Duodenal mucosa (tissue), 2 donors: ENCODE results near the gene PAX9.
"Not testable (repeated sequence)": the region's sequence is repeated elsewhere in the genome, so short reads cannot be mapped to it uniquely, and the experiment has no call there.

Experiments
- H3K27ac ChIP-seq: one replicate; pipeline ENCODE4 v1.7.0; 2013; ENCODE audit warnings: low read depth, low read length
- H3K27me3 ChIP-seq, 2 donors: one replicate each; pipeline ENCODE4 v1.7.0; 2013; ENCODE audit warnings: low read length in 2 of 2, control low read depth in 1 of 2; ENCODE audit not compliant: insufficient read depth in 2 of 2, control insufficient read depth in 1 of 2
- H3K36me3 ChIP-seq, 2 donors: one replicate each; pipeline ENCODE4 v1.7.0; 2013; ENCODE audit warnings: low read length in 2 of 2, control low read depth in 1 of 2; ENCODE audit not compliant: insufficient read depth in 2 of 2, control insufficient read depth in 1 of 2
- H3K4me1 ChIP-seq, 2 donors: one replicate each; pipeline ENCODE4 v1.7.0; 2013; ENCODE audit warnings: low read length in 2 of 2, control low read depth in 1 of 2; ENCODE audit not compliant: insufficient read depth in 2 of 2, control insufficient read depth in 1 of 2
- H3K4me3 ChIP-seq, 2 donors: one replicate each; pipeline ENCODE4 v1.7.0; 2013; ENCODE audit warnings: low read length in 2 of 2, low read depth in 1 of 2
- H3K9ac ChIP-seq, 2 donors: one replicate each; pipeline ENCODE4 v1.7.0; 2013; ENCODE audit warnings: low read length in 2 of 2, low read depth in 1 of 2
- H3K9me3 ChIP-seq, 2 donors: one replicate each; pipeline ENCODE4 v1.7.0; 2013; ENCODE audit warnings: low read length in 2 of 2, control low read depth in 1 of 2; ENCODE audit not compliant: control insufficient read depth in 1 of 2

PAX9 gene

GRCh38 chr14:36674659-36675058, 13.0 kb downstream of the PAX9 start:
- Histone ChIP-seq H3K9me3 (no peaks in the 10 kb centered on the region), H3K27me3 (peaks cover 0 to 21% of the 10 kb centered on the region in 2 donors)

DNA sequence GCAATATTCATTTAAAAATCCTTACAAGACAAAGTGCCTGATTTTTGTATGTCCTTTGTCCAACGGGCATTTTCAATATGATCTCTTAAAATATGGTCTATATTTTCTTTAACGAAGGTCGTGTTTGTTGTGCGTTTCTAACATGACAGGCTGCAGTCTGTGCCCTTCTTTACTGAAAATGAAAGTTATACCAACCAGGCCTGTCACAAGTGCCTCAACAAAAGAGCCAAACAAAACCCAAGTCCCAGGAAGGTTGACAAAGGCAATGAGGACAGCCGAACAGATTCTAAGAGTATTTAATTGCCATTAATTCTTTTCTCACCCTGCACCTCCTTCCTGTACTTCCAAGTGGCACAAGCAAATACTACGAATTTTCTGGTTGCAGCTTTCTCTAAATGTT, 13.9 kb downstream of the PAX9 start:
- peaks cover 0 to 18% of the 10 kb centered on the region in 2 donors for H3K27me3 ChIP-seq
- H3K4me1 ChIP-seq: no peaks in the 10 kb centered on the region
- H3K9me3 ChIP-seq: no peaks in the 10 kb centered on the region
- H3K9ac ChIP-seq: no peak overlapping the region
- H3K4me3 ChIP-seq: no peak overlapping the region
- H3K27ac ChIP-seq: no peak overlapping the region
- no peaks in the 10 kb centered on the region for H3K36me3 ChIP-seq

More at GRCh38 chr14:36674659-36675058, 13.0 kb downstream of the PAX9 start:
- Histone ChIP-seq H3K4me3 (no peak overlapping the region), H3K27ac (no peak overlapping the region), H3K4me1 (no peaks in the 10 kb centered on the region), H3K9ac (no peak overlapping the region), H3K36me3 (no peaks in the 10 kb centered on the region)

- Histone ChIP-seq H3K9me3 (no peaks in the 10 kb centered on the region), H3K36me3 (no peaks in the 10 kb centered on the region), H3K9ac (no peak overlapping the region), H3K27ac (no peak overlapping the region), H3K4me3 (no peak overlapping the region), H3K4me1 (no peaks in the 10 kb centered on the region), H3K27me3 (peaks cover 0 to 17% of the 10 kb centered on the region in 2 donors)
These were observed 14.6 kb downstream of the PAX9 start for GRCh38 chr14:36676236-36676635.

- no peaks in the 10 kb centered on the region for H3K4me1 ChIP-seq
- H3K9me3 ChIP-seq: no peaks in the 10 kb centered on the region
- H3K27me3 ChIP-seq: no peaks in the 10 kb centered on the region
- no peak overlapping the region for H3K4me3 ChIP-seq
- H3K9ac ChIP-seq: no peak overlapping the region
- H3K36me3 ChIP-seq: no peaks in the 10 kb centered on the region
- no peak overlapping the region for H3K27ac ChIP-seq
These were observed 20.7 kb downstream of the PAX9 start for GRCh38 chr14:36682338-36682737.

DNA sequence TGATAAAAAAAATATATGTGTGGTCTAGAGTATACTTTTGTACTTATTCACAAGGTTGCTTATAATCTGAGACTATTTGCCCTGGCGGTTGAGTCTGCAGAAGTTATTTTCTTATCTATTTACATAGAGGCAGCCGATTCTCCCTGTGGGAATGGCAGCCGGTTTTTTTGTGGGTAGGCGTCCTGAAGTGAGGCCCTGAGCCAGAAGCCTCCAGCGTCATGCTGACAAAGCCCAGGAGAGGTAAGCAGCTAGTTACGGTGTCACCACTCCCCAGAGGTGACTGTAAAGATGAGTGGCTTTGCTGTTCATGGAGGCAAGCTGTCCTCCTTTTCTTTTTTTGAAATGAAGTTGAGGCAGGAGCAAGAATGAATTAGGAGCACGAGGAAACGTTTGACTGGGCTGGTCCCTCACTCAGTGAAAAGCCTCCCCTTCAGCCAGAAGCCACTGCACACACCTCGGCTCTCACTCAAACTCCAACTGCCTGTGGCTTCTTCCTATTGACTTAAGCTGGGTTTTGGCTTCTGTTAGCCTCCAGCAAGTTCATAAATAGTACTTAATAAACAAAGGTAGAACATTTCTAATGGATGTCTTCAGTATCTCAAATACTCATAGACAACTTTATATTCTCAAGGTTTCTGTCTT, 21.5 kb downstream of the PAX9 start:
- no peaks in the 10 kb centered on the region for H3K9me3 ChIP-seq
- no peak overlapping the region for H3K27ac ChIP-seq
- no peaks in the 10 kb centered on the region for H3K4me1 ChIP-seq
- no peak overlapping the region for H3K9ac ChIP-seq
- no peaks in the 10 kb centered on the region for H3K27me3 ChIP-seq
- H3K36me3 ChIP-seq: no peaks in the 10 kb centered on the region
- no peak overlapping the region for H3K4me3 ChIP-seq

DNA sequence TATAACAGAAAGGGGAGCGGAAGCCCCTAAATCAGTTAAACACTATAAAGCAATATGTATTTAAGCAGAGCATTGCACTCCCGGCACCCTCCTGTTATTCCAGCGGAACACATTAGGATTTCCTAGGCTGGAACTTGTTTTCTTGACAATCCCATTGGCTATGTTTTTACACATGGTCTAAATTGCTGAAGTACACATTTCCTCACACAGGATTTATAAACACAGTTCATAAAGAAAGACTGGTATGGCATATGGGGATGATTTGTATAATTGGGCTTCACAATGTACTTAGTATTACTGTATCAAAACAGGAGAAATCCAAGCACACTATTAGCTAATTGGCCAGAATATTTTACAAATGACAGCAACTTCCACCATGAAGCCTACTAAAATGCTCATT, 23.3 kb downstream of the PAX9 start:
- H3K9ac ChIP-seq: no peak overlapping the region
- no peaks in the 10 kb centered on the region for H3K27me3 ChIP-seq
- no peak overlapping the region for H3K27ac ChIP-seq
- no peaks in the 10 kb centered on the region for H3K36me3 ChIP-seq
- H3K9me3 ChIP-seq: no peaks in the 10 kb centered on the region
- H3K4me3 ChIP-seq: no peak overlapping the region
- no peaks in the 10 kb centered on the region for H3K4me1 ChIP-seq

DNA sequence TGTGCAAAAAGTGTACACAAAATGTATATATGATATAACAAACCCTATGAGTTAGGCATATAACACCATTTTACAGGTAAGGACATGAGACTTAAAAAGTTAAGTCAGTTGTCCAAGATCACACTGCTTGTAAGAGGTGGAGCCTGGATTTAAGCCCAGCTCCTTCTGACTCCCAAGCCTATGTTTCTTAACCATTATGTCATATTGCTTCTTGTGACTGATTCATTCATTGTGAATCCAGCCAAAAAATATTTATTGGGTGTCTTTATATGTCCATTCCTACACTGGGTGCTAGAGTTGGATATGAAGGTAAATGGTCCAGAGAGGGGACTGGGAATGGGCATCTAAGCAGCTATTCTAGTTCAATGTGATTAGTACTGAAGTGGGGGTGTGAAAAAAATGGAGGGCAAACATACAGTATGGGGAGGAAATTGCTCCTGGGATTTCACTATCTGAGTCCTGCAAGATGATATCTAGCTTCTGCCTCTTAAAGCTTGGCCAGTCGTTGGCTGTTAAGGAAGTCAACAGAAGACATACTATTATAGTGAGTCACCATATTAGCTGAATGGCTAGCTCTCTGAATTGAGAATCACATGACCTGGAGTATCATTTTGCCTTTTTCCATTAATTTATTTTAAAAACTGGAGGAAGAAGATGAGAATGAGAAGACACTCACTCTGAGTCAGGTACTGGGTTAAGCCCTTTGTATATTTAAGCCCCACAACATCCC, 28.8 kb downstream of the PAX9 start:
- H3K4me1 ChIP-seq: no peaks in the 10 kb centered on the region
- no peaks in the 10 kb centered on the region for H3K27me3 ChIP-seq
- no peak overlapping the region for H3K9ac ChIP-seq

DNA sequence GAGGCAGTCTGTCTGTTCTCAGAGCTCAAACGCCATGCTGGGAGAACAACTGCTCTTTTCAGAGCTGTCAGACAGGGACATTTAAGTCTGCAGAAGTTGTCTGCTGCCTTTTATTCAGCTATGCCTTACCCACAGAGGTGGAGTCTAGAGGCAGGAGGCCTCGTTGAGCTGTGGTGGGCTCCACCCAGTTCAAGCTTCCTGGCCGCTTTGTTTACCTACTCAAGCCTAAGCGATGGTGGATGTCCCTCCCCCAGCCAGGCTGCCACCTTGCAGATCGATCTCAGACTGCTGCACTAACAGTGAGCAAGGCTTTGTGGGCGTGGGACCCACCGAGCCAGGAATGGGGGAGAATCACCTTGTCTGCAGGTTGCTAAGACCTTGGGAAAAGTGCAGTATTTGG, 37.8 kb downstream of the PAX9 start:
- H3K27me3 ChIP-seq, H3K4me1 ChIP-seq, H3K9ac ChIP-seq, H3K27ac ChIP-seq, H3K4me3 ChIP-seq, H3K36me3 ChIP-seq, H3K9me3 ChIP-seq: not testable (repeated sequence)

More for the DNA sequence above, 28.8 kb downstream of the PAX9 start:
- no peak overlapping the region for H3K27ac ChIP-seq
- H3K9me3 ChIP-seq: no peaks in the 10 kb centered on the region
- no peak overlapping the region for H3K4me3 ChIP-seq
- no peaks in the 10 kb centered on the region for H3K36me3 ChIP-seq

DNA sequence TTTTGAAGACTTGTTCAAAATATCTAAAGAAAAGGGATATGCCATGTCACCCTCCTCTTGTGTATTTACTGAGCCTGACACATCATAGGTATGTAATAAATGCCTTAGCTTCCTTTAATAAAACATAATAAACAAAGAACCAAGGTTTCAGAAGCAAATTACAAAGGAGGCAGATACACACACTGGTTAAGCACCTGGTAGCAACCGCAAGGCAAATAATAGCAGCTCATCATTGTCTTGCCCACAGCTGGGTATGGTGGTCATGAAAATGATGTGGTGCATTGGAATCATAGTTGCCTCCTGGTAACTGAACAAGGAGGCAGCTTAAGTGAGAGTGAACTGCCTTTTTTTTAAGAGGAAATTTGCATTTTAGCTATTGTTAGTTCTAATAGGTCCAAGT, 39.0 kb downstream of the PAX9 start:
- Histone ChIP-seq H3K9ac (no peak overlapping the region), H3K36me3 (no peaks in the 10 kb centered on the region), H3K27me3 (no peaks in the 10 kb centered on the region)

GRCh38 chr14:36701132-36701531, 39.5 kb downstream of the PAX9 start:
- Histone ChIP-seq H3K4me3 (no peak overlapping the region), H3K36me3 (no peaks in the 10 kb centered on the region), H3K9me3 (no peaks in the 10 kb centered on the region), H3K9ac (no peak overlapping the region), H3K27me3 (no peaks in the 10 kb centered on the region), H3K27ac (no peak overlapping the region), H3K4me1 (no peaks in the 10 kb centered on the region)

More for the DNA sequence above, 39.0 kb downstream of the PAX9 start:
- Histone ChIP-seq H3K4me1 (no peaks in the 10 kb centered on the region), H3K9me3 (no peaks in the 10 kb centered on the region), H3K4me3 (no peak overlapping the region), H3K27ac (no peak overlapping the region)
